GM06990 (cell line): ENCODE results near the gene CD2BP2.
"Not testable (repeated sequence)": the region's sequence is repeated elsewhere in the genome, so short reads cannot be mapped to it uniquely, and the experiment has no call there.

Experiments used
- DNase-seq: peaks from one replicate; pipeline ENCODE4 v3.0.0-alpha.2; 2011; ENCODE audit not compliant: insufficient read length; ENCODE audit errors: extremely low read depth
- H3K27me3 ChIP-seq: replicated peaks from 2 replicates; pipeline ENCODE4 v1.6.0; 2011; ENCODE audit warnings: low read length; ENCODE audit not compliant: control insufficient read depth, insufficient read depth
- H3K36me3 ChIP-seq: 2 replicates; pipeline ENCODE4 v1.5.1; 2011; ENCODE audit warnings: low read length; ENCODE audit not compliant: control insufficient read depth, insufficient read depth
- H3K4me3 ChIP-seq: replicated peaks from 2 replicates; pipeline ENCODE4 v1.5.1; 2011; ENCODE audit warnings: low read depth, mild to moderate bottlenecking, control low read depth, low read length
- TF ChIP-seq, protein P1 (sequence below): IDR thresholded peaks from 2 replicates; pipeline ENCODE4 v1.5.1; 2011; ENCODE audit warnings: low read length, control low read depth, mild to moderate bottlenecking, inconsistent platforms; ENCODE audit not compliant: insufficient read depth, poor library complexity, severe bottlenecking

CD2BP2 gene

DNA sequence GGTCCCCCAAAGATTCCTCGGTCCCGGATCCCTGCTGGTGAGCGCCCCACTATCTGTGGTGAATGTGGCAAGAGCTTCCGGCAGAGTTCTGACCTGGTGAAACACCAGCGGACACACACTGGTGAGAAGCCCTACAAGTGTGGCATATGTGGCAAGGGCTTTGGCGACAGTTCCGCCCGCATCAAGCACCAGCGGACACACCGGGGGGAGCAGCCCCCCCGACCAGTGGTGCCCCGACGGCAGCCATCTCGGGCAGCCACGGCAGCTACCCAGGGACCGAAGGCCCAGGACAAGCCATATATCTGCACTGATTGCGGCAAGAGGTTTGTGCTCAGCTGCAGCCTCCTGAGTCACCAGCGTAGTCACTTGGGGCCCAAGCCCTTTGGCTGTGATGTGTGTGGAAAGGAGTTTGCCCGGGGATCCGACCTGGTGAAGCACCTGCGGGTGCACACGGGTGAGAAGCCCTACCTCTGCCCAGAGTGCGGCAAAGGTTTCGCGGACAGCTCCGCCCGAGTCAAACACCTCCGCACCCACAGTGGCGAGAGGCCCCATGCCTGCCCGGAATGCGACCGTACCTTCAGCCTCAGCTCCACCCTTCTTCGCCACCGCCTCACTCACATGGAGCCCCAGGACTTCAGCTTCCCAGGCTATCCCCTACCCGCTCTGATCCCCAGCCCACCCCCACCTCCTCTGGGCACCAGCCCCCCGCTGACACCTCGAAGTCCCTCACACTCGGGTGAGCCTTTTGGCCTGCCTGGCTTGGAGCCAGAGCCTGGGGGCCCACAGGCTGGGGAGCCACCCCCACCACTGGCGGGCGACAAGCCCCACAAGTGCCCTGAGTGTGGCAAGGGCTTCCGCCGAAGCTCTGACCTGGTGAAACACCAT, 42.9 kb upstream of the CD2BP2 start:
- peaks cover 4% of the 10 kb centered on the region for H3K36me3 ChIP-seq
- no peaks in the 10 kb centered on the region for H3K27me3 ChIP-seq
- TF ChIP-seq, protein P1, sequence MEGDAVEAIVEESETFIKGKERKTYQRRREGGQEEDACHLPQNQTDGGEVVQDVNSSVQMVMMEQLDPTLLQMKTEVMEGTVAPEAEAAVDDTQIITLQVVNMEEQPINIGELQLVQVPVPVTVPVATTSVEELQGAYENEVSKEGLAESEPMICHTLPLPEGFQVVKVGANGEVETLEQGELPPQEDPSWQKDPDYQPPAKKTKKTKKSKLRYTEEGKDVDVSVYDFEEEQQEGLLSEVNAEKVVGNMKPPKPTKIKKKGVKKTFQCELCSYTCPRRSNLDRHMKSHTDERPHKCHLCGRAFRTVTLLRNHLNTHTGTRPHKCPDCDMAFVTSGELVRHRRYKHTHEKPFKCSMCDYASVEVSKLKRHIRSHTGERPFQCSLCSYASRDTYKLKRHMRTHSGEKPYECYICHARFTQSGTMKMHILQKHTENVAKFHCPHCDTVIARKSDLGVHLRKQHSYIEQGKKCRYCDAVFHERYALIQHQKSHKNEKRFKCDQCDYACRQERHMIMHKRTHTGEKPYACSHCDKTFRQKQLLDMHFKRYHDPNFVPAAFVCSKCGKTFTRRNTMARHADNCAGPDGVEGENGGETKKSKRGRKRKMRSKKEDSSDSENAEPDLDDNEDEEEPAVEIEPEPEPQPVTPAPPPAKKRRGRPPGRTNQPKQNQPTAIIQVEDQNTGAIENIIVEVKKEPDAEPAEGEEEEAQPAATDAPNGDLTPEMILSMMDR: no peak
- no peak for DNase-seq
- no peak overlapping the region for H3K4me3 ChIP-seq

DNA sequence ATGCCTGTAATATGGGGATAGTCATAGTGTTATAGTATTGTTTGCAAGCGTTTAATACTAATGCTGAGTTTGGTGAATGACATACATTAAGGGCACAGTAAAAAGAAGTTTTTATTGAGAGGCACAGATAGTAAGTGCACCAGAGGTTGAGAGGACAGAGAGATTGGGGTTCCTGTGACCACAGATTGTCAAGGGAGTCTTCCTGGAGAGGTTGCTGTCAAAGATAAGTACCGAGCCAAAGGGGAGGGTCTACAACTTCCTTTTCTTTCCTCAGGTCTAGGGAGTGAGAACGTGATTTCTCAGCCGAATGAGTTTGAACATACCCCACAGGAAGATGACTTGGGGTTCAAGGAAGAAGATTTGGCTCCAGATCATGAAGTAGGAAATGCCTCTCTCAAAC, 41.9 kb upstream of the CD2BP2 start:
- Histone ChIP-seq H3K36me3 (peaks cover 4% of the 10 kb centered on the region), H3K4me3 (no peak overlapping the region), H3K27me3 (no peaks in the 10 kb centered on the region)
- DNase-seq: no peak
- TF ChIP-seq, protein P1: no peak

DNA sequence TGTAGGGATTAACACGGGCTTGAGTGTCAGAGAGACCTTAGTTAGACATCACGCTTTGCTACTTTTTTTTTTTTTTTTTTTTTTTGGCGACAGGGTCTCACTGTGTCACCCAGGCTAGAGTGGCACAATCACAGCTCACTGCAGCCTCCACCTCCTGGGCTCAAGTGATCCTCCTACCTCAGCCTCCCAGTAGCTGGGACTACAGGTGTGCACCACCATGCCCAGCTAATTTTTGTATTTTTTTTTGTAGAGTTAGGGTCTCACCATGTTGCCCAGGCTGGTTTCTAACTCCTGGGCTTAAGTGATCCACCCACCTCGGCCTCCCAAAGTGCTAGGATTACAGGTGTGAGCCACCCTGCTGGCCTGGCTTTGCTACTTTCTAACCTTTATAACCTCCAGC, 41.5 kb upstream of the CD2BP2 start:
- H3K4me3 ChIP-seq: peak overlapping the region; percentile 83; the same call in 1 of the 2 replicates
- DNase-seq, H3K27me3 ChIP-seq, H3K36me3 ChIP-seq: not testable (repeated sequence)

DNA sequence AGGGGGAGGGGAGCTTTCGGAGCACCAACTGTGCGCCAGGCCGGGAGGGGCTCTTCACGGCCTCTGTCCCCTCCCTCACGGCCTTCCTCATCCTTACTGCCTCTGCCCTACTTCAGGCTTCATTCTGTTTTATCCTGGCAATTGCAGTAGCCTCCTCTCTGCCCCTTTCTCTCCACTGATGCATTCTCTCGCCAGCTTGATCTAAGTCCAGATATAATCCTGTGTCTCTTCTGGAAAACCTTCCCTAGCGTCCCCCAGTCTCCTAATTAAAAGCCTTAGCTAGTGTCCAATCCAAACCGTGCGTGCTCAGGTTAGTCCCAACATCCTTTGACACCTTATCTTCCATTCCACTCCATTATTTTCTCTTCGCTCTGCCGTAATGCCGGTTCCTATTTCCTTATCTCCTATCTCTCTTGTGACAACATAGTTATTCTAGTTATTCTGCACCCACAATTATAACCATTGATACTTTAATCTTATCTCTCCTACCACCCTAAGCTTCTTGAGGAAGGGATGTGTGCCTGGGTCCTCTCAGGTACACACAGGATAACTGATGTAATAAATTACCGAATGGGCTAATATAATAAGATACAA, 41.0 kb upstream of the CD2BP2 start:
- Histone ChIP-seq H3K27me3 (no peaks in the 10 kb centered on the region), H3K36me3 (peaks cover 4% of the 10 kb centered on the region), H3K4me3 (peak overlapping the region; percentile 83)
- TF ChIP-seq, protein P1: no peak
- DNase-seq: no peak

DNA sequence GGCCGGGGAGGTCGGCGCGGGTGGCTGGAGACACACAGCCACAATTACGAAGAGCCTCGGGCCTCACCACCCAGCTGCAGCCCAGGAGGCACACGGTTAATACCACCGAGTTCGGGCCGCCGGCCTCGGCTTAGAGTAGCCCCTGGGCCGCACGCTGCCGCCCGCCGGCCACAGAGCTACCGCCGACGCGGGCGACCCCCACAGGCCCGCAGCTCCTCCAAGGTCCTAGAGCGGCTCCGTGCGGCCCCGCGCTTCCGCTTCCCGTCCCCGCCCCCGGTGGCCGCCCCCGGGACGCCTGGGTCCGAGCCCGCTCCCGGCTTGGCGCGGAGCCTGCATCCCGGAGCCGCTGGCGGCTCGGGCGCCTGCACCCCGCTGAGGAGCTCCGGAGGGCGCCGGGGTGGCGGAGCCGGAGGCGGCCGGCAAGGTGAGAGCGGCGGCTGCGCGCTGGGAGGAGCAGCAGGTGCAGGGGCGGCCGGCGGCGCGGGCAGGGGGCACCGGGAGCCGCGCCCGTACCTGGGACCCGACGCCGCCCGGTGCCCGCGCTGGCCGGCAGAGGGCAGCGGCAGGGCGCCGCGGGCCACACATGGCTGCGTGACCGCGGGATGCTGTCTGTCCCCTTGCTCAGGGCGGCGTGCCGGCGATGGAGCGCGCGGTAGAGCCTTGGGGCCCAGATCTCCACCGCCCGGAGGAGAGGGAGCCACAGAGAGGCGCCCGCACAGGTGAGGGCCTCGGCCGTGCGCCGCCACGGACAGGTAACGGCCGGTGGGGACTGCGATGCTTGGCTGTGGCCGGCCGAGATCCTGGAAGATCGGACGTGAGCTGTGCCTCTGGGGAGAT, 40.3 kb upstream of the CD2BP2 start, which contains the start of gene ZNF48:
Gene ZNF48, plus strand, starts transcription at position 266 of the 837 bp plus-strand sequence. Its CDS starts 375 bp downstream, at position 641.
- TF ChIP-seq, protein P1: no peak
- DNase-seq: peak; percentile 81
- H3K27me3 ChIP-seq: no peaks in the 10 kb centered on the region
- H3K36me3 ChIP-seq: peaks cover 4% of the 10 kb centered on the region
- peak within 1 kb of the TSS; percentile 83 for H3K4me3 ChIP-seq
